ENCODE results near the gene MPV17L2.
A peak's percentile ranks its signal among the peaks of the same experiment; 100 is the strongest.

The MPV17L2 gene

GRCh38 chr19:18219911-18220631, 27.1 kb downstream of the MPV17L2 start:
- no peak for DNase-seq

GRCh38 chr19:18220632-18221275, 27.7 kb downstream of the MPV17L2 start:
- peak; percentile 14 for DNase-seq

GRCh38 chr19:18221815-18222725, 29.1 kb downstream of the MPV17L2 start:
- DNase-seq = no peak

GRCh38 chr19:18223860-18224524, 31.0 kb downstream of the MPV17L2 start:
- DNase-seq = no peak

GRCh38 chr19:18224525-18225354, 31.7 kb downstream of the MPV17L2 start:
- peak; percentile 90 for DNase-seq

- no peak for DNase-seq
Measured at GRCh38 chr19:18225355-18225701, 32.3 kb downstream of the MPV17L2 start.

GRCh38 chr19:18225702-18226468, 32.9 kb downstream of the MPV17L2 start, which contains the start of gene PDE4C:
PDE4C (minus strand) TSS chr19:18226438; CDS start chr19:18226415, 23 bp downstream.
- no peak for DNase-seq

GRCh38 chr19:18226956-18227780, 34.1 kb downstream of the MPV17L2 start:
- DNase-seq = no peak

- DNase-seq = no peak
Measured at GRCh38 chr19:18227781-18228271, 34.8 kb downstream of the MPV17L2 start.

- no peak for DNase-seq
Measured at GRCh38 chr19:18229474-18229873, 36.5 kb downstream of the MPV17L2 start.

GRCh38 chr19:18229915-18230314, 36.9 kb downstream of the MPV17L2 start:
- no peak for DNase-seq

- DNase-seq = no peak
Measured at GRCh38 chr19:18230941-18231734, 38.1 kb downstream of the MPV17L2 start.

- DNase-seq = no peak
Measured at GRCh38 chr19:18231775-18232174, 38.8 kb downstream of the MPV17L2 start.

GRCh38 chr19:18232540-18233223, 39.7 kb downstream of the MPV17L2 start:
- no peak for DNase-seq

- peak; percentile 49 for DNase-seq
Measured at GRCh38 chr19:18233224-18233825, 40.3 kb downstream of the MPV17L2 start.

- no peak for DNase-seq
Measured at GRCh38 chr19:18234194-18234593, 41.2 kb downstream of the MPV17L2 start.

- DNase-seq = no peak
Measured at GRCh38 chr19:18239303-18239702, 46.3 kb downstream of the MPV17L2 start.

GRCh38 chr19:18245297-18245696, 52.3 kb downstream of the MPV17L2 start:
- DNase-seq = no peak

Data from CD4-positive, alpha-beta T cell treated with Interleukin-6 for 4 hours (primary cell).